ENCODE results near the gene SLC2A4.
A peak's percentile ranks its signal among the peaks of the same experiment; 100 is the strongest.

The SLC2A4 gene

DNA sequence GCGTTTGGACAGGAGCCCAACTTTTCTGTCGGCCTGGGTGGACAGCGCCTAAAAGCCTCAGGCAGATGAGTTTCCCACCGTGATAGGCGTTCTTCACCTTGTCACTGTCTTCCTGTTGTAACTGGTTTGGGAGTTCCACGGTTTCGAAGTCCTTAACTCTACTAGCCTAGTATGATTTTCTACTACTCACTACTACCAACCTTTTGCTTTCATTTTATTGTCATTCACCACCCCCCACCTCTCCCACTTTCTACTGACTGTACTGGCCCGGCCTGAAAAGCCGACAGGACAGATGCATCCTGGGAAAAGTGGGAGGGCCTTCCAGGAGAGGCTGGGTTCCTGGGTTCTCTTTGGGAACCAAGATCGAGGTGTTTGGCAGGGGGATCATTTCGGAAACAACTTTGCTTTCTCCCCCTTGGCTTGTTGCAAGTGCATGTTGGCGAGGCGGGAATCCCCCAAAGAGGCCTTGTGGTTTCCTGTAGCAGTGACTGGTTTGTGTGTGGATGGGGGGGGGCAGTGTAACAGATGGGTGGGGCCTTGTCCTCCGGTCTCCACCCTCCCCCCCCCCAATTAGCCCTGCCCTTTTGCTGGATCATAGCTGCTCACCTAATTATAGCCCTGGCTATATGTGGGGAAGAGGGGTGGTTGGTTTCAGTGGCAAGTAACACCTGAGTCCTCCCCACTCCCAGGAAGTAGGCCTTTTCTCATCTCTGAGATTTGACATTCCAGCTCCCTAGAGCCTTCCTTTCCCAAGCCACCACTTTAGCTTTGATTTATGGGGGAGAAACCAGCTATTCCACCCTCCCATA, 27.3 kb downstream of the SLC2A4 start:
- peak overlapping the region; percentile 98 for H3K4me3 ChIP-seq (ENCODE audit: low read depth, low read length)
- TF ChIP-seq, protein P1, sequence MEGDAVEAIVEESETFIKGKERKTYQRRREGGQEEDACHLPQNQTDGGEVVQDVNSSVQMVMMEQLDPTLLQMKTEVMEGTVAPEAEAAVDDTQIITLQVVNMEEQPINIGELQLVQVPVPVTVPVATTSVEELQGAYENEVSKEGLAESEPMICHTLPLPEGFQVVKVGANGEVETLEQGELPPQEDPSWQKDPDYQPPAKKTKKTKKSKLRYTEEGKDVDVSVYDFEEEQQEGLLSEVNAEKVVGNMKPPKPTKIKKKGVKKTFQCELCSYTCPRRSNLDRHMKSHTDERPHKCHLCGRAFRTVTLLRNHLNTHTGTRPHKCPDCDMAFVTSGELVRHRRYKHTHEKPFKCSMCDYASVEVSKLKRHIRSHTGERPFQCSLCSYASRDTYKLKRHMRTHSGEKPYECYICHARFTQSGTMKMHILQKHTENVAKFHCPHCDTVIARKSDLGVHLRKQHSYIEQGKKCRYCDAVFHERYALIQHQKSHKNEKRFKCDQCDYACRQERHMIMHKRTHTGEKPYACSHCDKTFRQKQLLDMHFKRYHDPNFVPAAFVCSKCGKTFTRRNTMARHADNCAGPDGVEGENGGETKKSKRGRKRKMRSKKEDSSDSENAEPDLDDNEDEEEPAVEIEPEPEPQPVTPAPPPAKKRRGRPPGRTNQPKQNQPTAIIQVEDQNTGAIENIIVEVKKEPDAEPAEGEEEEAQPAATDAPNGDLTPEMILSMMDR (IDR thresholded peaks at IDR 0.05; ENCODE audit: low read depth, low read length) = no peak

GRCh38 chr17:7309628-7310027, 28.1 kb downstream of the SLC2A4 start:
- TF ChIP-seq, protein P1 (IDR thresholded peaks at IDR 0.05; ENCODE audit: low read depth, low read length) = no peak
- H3K4me3 ChIP-seq (ENCODE audit: low read depth, low read length) = peak overlapping the region; percentile 98; the same call in 1 of the 2 replicates

DNA sequence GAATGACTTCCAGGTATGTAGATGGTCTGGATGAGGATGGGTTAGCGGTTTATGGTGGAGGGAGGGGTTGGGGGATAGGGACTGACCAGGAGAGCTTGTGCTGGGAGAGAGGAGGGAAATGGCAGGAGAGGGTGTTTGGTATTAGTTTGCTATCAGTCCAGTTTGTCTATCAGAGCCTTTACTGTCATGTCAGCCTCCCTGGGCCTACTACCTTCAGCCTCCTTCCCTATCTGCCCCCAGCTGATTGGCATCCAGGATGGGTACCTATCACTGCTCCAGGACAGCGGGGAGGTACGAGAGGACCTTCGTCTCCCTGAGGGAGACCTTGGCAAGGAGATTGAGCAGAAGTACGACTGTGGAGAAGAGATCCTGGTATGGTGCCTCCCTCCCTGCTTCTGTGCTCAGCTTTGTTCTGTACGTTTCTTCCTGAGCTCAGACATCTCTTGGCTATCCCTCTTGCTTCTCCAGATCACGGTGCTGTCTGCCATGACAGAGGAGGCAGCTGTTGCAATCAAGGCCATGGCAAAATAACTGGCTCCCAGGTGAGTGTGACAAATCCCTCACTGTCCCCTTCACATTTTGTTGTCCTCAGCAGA, 29.7 kb downstream of the SLC2A4 start:
- no peak overlapping the region for H3K4me3 ChIP-seq (ENCODE audit: low read depth, low read length)
- TF ChIP-seq, protein P1 (IDR thresholded peaks at IDR 0.05; ENCODE audit: low read depth, low read length) = no peak

GRCh38 chr17:7312432-7313087, 31.0 kb downstream of the SLC2A4 start:
- TF ChIP-seq, protein P1 (IDR thresholded peaks at IDR 0.05; ENCODE audit: low read depth, low read length) = no peak
- no peak overlapping the region for H3K4me3 ChIP-seq (ENCODE audit: low read depth, low read length)

DNA sequence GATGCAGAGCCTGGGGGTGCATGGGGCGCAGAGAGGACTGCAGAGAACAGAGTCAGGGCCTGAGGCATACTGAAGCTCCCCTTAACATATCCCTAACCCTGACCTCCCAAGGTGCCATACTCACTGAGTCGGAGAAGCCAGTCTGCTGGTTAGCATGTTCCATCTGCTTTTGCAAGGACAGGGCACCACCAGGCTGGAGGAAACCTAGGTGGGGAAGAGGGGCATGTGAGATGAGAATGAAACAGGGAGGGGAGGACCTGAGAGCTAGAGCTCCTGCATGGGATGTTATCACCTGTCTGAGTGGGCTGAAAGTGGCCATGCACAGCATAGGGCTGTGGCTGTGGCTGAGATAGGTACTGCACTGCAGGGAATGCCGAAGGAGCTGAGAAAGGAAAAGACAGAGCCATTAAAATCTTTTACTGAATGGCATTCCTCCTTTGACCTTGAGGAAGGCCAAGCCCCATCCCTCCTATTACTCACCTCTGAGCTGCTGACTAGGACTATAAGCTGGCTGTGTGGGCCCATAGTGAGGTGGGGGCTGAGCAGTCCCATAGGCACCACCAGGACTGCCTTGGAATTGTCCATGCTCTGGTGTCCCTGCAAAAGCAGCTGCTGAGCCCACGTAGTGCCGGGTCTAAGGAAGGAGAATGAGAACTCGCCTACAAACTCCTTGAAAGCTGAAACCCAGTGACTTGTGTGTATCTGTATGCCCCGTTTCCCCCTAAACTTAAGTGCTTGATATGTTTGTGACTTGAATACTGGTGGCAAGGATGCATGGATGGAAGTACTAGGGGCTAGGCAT, 31.8 kb downstream of the SLC2A4 start:
- H3K4me3 ChIP-seq (ENCODE audit: low read depth, low read length) = no peak overlapping the region
- TF ChIP-seq, protein P1 (IDR thresholded peaks at IDR 0.05; ENCODE audit: low read depth, low read length) = no peak

DNA sequence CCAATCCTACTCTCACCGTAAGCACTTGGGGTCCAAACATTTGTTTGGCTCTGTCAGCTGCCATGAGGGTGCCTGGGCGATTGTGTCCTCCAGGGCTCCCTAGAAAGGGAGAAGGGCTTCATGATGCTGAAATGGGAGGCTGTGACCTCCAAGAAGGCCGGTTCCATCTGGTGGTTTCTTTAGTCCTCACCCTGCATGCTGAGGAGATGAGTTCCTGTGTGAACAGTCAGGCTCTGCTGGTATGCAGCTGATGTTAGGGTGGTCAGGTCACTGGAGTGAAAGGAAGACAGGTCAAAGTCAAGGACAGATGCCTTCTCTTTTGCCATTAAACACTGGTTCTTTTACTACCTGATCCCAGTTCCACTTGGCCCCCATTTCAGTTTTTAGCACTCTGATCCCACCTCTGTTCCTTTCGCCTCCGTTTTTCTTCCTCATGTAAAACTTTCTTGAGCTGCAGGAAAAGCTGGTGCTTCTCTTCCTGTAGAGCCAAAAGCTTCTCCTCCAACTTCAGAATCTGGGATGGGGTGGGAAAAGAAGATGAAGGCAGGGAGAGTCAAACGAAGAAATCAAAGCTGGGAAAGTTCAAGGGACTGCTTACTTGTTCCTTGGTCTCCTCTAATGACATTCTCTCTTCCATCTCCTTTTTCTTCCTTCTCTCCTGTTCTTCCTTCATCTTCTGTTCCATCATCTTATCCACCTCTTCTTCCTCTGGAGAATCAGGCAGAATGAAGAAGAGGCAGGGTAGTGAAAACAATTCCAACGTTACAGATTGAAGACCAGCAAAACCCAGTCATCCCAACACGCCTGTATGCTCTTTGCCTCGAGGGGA, 32.6 kb downstream of the SLC2A4 start:
- TF ChIP-seq, protein P1 (IDR thresholded peaks at IDR 0.05; ENCODE audit: low read depth, low read length) = no peak
- peak overlapping the region; percentile 86 for H3K4me3 ChIP-seq (ENCODE audit: low read depth, low read length)

All from WI38 (cell line).